Gastroesophageal sphincter (tissue), 4 donors: ENCODE measurements around the gene LINGO4. TPM values are rescaled to one million over a fixed set of nuclear protein-coding genes. Genes with fewer than 3 reads are reported as not detected.

Source experiments
- ATAC-seq: fragments of 150-250 bp; one replicate; pipeline ENCODE4 v1.9.1; 2016; ENCODE audit warnings: mild to moderate bottlenecking, moderate library complexity
- H3K27ac ChIP-seq, 4 donors: fragments of 200-600 bp; sonication (generic) in 3 of 4; 1 replicate in 3 of 4; 2 replicates in 1 of 4; pipeline ENCODE4 v1.5.1; 2016 to 2019
- H3K27me3 ChIP-seq: fragments of 200-600 bp; sonication (generic); one replicate; pipeline ENCODE4 v1.5.1; 2019
- H3K36me3 ChIP-seq, 2 donors: fragments of 200-600 bp; sonication (generic); one replicate each; pipeline ENCODE4 v1.5.1; 2019; ENCODE audit warnings: control low read depth in 1 of 2
- H3K4me1 ChIP-seq, 3 donors: fragments of 200-600 bp; sonication (generic); 1 replicate in 2 of 3; 2 replicates in 1 of 3; pipeline ENCODE4 v1.5.1; 2016 to 2019; ENCODE audit warnings: control low read depth in 2 of 3
- H3K4me3 ChIP-seq, 2 donors: fragments of 200-600 bp; sonication (generic); one replicate each; pipeline ENCODE4 v1.5.1; 2019; ENCODE audit warnings: mild to moderate bottlenecking in 1 of 2, moderate library complexity in 1 of 2
- H3K9me3 ChIP-seq, 3 donors: fragments of 200-600 bp; sonication (generic); one replicate each; pipeline ENCODE4 v1.5.1; 2017 to 2019; ENCODE audit warnings: control low read depth in 2 of 3
- EP300 ChIP-seq: sonication (generic); formaldehyde crosslinking; IDR thresholded peaks from one replicate; pipeline ENCODE4 v1.6.1; 2017; ENCODE audit warnings: antibody characterized with exemption, mild to moderate bottlenecking
- POLR2A ChIP-seq, 2 donors: fragments of 450-650 bp; IDR thresholded peaks; one replicate each; pipeline ENCODE4 v1.6.1; 2017; ENCODE audit warnings: antibody characterized with exemption in 2 of 2, mild to moderate bottlenecking in 2 of 2, moderate library complexity in 1 of 2
- POLR2AphosphoS5 ChIP-seq: sonication (generic); formaldehyde crosslinking; IDR thresholded peaks from one replicate; pipeline ENCODE4 v1.6.1; 2017; ENCODE audit warnings: antibody characterized with exemption
- WGBS, 2 donors: methylation state at CpG; one replicate each; pipeline ENCODE4 v1.1.5; 2018; ENCODE audit warnings: low coverage in 1 of 2; 5-methylcytosine and 5-hydroxymethylcytosine counted together
- total RNA-seq, 4 donors: library from RNA; depleted of rRNA; stranded (reverse); fragments of >200 nt; gene quantifications; one replicate each; pipeline ENCODE4 v1.1.0, GENCODE V29; 2016
- TF ChIP-seq, protein P1 (sequence below), 4 experiments: fragments of 200-600 bp in 2 of 4; fragments of 450-650 bp in 2 of 4; sonication (generic) in 1 of 4; IDR thresholded peaks; one replicate each; pipeline ENCODE4 v1.5.1; 2017 to 2019; ENCODE audit warnings: antibody characterized with exemption in 4 of 4, mild to moderate bottlenecking in 2 of 4, moderate library complexity in 2 of 4

Gene LINGO4
- total RNA-seq, 4 donors from 2014 or later, result not detected

DNA sequence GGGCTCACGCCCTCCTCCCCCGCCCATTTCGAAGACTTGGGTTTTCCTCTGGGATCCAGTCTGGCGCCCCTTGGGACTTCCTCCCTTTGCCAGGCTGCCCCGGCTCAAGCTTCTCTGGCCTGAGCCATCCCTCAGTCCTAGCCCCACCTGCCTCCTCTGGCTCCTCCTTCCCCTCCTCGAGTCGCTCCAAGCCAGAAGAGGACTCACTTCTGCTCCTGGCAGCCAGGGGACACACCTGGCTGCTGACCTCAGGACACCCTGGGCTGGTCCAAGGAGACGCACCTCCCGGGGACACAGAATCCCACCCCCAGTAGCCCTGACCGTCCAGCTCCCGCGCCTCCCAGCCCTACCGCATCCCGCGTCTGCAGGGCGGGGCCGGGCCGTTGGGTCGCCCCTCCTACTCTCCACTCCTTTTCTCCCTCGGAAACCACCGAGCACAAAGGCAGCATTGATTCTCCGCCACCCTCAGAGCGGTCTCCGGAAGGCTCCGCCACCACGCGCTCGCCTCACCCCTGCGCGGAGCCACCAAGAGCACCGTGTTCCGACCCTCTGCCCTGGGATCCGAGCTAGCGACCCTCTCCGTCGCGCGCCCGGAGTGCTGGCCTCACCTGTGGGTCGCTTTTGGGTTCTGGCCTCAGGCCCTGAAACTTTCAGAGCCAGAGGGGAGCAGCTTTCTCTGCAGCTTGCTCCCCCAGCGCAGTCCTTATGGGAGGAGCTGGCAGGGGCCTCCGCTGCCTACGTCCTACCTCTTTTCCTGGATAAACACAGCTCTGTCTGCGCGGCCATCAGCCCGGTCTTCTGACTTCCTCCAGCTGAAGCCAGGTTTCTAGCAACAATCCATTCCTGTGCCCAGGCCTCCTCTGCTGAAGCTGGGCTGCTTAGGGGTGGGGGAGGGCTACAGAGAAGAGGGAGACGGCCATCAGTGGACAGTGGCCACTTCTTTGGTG, 34.5 kb upstream of the LINGO4 start, which contains the start of gene C2CD4D:
Gene C2CD4D (minus strand): TSS at position 364 of the 947 bp plus-strand sequence. CDS start 831 bp downstream, outside the sequence.
- H3K27ac ChIP-seq, result peak within 1 kb of the TSS in 2 of 4 donors; percentile 19 to 55
- peaks cover 44% of the 10 kb centered on the region for H3K27me3 ChIP-seq
- no peaks in the 10 kb centered on the region for H3K9me3 ChIP-seq
- WGBS, 2 donors, result 0 to 64% methylated on average over 1 to 5 of the region's 47 CpGs
- H3K4me1 ChIP-seq, result peaks cover 0 to 37% (median 9%) of the 10 kb centered on the region in 3 donors
- H3K4me3 ChIP-seq, result peak within 1 kb of the TSS; percentile 26 to 58
- no peaks in the 10 kb centered on the region for H3K36me3 ChIP-seq
- peak; percentile 27 for ATAC-seq
- TF ChIP-seq EP300 (no peak), POLR2AphosphoS5 (no peak), POLR2A (IDR thresholded peaks at IDR 0.05) (no peak)
- TF ChIP-seq, protein P1, sequence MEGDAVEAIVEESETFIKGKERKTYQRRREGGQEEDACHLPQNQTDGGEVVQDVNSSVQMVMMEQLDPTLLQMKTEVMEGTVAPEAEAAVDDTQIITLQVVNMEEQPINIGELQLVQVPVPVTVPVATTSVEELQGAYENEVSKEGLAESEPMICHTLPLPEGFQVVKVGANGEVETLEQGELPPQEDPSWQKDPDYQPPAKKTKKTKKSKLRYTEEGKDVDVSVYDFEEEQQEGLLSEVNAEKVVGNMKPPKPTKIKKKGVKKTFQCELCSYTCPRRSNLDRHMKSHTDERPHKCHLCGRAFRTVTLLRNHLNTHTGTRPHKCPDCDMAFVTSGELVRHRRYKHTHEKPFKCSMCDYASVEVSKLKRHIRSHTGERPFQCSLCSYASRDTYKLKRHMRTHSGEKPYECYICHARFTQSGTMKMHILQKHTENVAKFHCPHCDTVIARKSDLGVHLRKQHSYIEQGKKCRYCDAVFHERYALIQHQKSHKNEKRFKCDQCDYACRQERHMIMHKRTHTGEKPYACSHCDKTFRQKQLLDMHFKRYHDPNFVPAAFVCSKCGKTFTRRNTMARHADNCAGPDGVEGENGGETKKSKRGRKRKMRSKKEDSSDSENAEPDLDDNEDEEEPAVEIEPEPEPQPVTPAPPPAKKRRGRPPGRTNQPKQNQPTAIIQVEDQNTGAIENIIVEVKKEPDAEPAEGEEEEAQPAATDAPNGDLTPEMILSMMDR (IDR thresholded peaks at IDR 0.05), result no peak

DNA sequence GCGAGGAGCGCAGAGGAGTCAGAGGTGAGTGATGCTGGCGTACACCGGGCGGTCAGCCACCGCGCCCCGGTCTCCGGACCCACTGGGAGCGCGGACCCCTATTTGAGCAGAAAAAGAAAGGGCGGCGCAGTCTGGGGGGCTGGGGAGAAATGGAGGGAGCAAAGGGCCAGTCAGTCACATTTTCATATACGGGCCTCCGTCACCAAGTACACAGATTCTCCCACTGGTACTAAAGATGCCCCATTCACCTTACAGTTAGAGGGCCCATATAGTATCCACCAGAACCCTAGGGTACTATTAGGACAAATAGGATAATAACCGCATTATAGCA, 33.8 kb upstream of the LINGO4 start:
- WGBS, 2 donors, result 23 to 44% methylated on average over 3 to 13 of the region's 16 CpGs
- no peak for ATAC-seq
- Histone ChIP-seq H3K9me3 (no peaks in the 10 kb centered on the region), H3K27ac (peak overlapping the region in 1 of 4 donors; percentile 55), H3K4me3 (peak overlapping the region in 1 of 2 donors; percentile 58), H3K36me3 (no peaks in the 10 kb centered on the region), H3K4me1 (peaks cover 0 to 37% (median 9%) of the 10 kb centered on the region in 3 donors), H3K27me3 (peaks cover 42% of the 10 kb centered on the region)
- TF ChIP-seq EP300 (no peak), POLR2AphosphoS5 (no peak), POLR2A (IDR thresholded peaks at IDR 0.05) (no peak)
- TF ChIP-seq, protein P1 (IDR thresholded peaks at IDR 0.05), result no peak

DNA sequence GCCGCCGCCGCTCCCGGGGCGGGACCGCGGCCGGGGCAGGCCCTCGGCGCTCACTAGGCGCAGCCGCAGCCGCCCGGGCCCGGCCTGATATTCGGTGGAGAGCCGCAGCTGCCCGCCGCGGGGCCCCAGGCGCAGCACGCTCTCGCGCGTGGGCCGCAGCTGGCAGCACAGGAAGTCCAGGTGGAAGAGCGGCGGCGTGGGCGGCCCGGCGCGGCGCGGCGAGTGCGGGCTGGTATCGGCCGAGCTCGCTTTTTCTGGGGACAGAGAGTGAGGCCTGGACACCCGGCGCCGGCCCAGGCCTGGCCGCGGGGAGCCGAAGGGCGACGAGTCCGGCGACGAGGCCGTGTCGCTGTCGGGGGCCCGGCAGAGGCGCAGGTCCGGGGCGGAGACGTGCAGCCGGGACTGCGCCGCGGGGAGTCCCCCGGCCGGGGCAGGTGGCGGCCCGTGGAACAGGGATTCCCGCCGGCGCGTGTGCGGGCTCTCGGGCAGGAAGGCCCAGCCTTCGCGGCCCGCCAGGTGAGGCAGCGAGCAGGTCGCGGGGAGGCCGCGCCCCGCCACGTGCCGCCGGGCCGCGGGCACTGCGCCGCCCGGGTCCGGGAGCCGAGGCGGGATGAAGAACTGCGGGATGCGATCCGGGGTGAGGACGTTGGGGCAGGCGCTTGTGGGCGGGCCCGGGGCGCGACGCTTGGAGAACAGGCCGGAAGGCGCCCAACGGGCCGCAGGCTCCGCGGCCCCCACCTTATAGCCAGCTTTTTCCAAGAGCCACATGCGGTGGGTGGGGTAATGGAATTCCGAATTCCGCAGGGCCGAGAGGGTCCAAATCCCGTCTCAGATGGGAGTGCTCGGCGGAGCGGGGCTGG, 33.2 kb upstream of the LINGO4 start:
- H3K27me3 ChIP-seq, result peaks cover 42% of the 10 kb centered on the region
- peaks cover 0 to 37% (median 9%) of the 10 kb centered on the region in 3 donors for H3K4me1 ChIP-seq
- TF ChIP-seq POLR2A (IDR thresholded peaks at IDR 0.05), result no peak
- TF ChIP-seq, protein P1 (IDR thresholded peaks at IDR 0.05), result no peak
- no peak for TF ChIP-seq EP300
- TF ChIP-seq POLR2AphosphoS5, result no peak
- H3K27ac ChIP-seq, result peak overlapping the region in 2 of 4 donors; percentile 19 to 55
- no peaks in the 10 kb centered on the region for H3K36me3 ChIP-seq
- 0% methylated on average over 2 of the region's 117 CpGs; no CpG with 5 or more reads in 1 of the 2 donors for WGBS, 2 donors
- H3K9me3 ChIP-seq, result no peaks in the 10 kb centered on the region
- peak overlapping the region; percentile 26 to 58 for H3K4me3 ChIP-seq
- peak; percentile 42 for ATAC-seq

DNA sequence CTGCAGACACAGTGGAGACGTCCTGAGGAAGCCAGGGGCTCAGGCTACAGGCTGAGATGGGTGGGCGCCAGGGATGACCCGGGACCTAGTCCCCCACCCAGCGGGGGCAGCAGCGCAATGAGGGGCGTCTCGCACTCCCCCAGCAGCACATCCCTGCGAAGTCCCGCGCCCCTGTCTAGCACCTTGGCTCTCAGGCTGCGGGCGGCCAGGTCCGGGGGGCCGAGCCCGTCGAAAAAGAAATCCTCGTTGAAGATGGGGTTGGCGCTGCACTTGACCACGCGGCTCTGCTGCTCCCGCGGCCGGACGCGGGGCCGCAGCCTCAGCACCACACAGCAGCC, 32.6 kb upstream of the LINGO4 start:
- H3K9me3 ChIP-seq, result no peaks in the 10 kb centered on the region
- H3K27ac ChIP-seq, result peak overlapping the region in 2 of 4 donors; percentile 19 to 55
- peaks cover 42% of the 10 kb centered on the region for H3K27me3 ChIP-seq
- H3K4me3 ChIP-seq, result peak overlapping the region in 1 of 2 donors; percentile 58
- peaks cover 0 to 40% (median 9%) of the 10 kb centered on the region in 3 donors for H3K4me1 ChIP-seq
- no peak for TF ChIP-seq POLR2AphosphoS5
- TF ChIP-seq, protein P1 (IDR thresholded peaks at IDR 0.05), result no peak
- TF ChIP-seq POLR2A (IDR thresholded peaks at IDR 0.05), result no peak
- TF ChIP-seq EP300, result no peak
- WGBS, 2 donors, result 0 to 17% methylated on average over 3 to 4 of the region's 26 CpGs
- ATAC-seq, result no peak
- no peaks in the 10 kb centered on the region for H3K36me3 ChIP-seq
